AG09319 (cell line): ENCODE measurements around the gene CXCL12.

Experiments used
- DNase-seq: peaks from one replicate; pipeline ENCODE4 v3.0.0-alpha.2; 2010; ENCODE audit warnings: low read depth; ENCODE audit errors: extremely low read depth
- CTCF ChIP-seq: IDR thresholded peaks from 2 replicates; pipeline ENCODE4 v1.5.1; 2011; ENCODE audit warnings: low read depth, mild to moderate bottlenecking, inconsistent platforms, low read length, moderate library complexity

Gene CXCL12

GRCh38 chr10:44339218-44339617 lies 45.7 kb downstream of the CXCL12 start:
- TF ChIP-seq CTCF = peak; percentile 16
- peak; percentile 79 for DNase-seq

GRCh38 chr10:44337081-44337480 lies 47.8 kb downstream of the CXCL12 start:
- TF ChIP-seq CTCF = no peak
- no peak for DNase-seq

GRCh38 chr10:44335330-44336021 lies 49.4 kb downstream of the CXCL12 start:
- DNase-seq = no peak
- no peak for TF ChIP-seq CTCF

- no peak for TF ChIP-seq CTCF
- DNase-seq = peak; percentile 64
Observed at GRCh38 chr10:44334621-44335184, 50.2 kb downstream of the CXCL12 start.

- TF ChIP-seq CTCF = no peak
- DNase-seq = no peak
Observed at GRCh38 chr10:44334091-44334490, 50.8 kb downstream of the CXCL12 start.

GRCh38 chr10:44333511-44333910 lies 51.4 kb downstream of the CXCL12 start:
- TF ChIP-seq CTCF = no peak
- DNase-seq = no peak

GRCh38 chr10:44332465-44332864 lies 52.4 kb downstream of the CXCL12 start:
- no peak for TF ChIP-seq CTCF
- no peak for DNase-seq
